Measurements from ENCODE around the gene VEZT.
"Not testable (repeated sequence)": the region's sequence is repeated elsewhere in the genome, so short reads cannot be mapped to it uniquely, and the experiment has no call there.

Gene VEZT

DNA sequence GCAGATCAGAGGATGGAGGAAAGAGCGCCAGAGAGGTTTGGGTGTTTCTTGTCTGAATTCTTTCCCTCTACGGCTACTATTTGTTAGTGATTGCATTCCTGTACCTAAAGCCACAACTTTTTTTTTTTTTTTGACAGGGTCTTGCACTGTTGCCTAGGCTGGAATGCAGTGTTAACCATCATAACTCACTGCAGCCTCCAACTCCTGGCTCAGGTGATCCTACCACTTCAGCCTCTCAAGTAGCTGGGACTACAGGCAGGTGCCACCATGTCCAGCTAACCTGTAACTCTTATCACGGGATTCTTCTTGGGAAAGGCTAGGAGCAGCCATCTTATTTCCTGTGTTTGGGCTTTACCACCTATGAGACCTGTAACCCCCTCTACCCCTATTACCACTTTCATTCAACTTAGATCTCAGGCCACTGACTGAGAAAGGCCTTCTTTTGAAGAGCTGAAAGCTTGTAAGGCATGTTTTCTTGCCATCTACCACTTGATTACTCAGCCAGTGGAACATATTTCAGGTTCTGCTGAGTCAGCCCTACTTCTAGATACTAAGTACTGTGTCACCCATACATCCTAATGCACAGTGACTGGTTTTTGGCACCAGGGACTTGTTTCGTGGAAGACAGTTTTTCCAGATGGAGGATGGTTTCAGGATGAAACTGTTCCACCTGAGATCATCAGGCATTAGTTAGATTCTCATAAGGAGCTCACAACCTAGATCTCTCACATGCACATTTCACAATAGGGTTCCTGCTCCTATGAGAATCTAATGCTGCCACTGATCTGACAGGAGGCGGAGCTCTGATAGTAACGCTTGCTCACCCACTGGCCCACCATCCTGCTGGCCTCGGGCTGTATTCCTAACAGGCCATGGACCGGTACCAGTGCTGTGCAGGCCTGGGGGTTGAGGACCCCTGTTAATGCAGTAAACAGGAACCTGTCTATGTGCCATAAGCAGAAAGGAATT is 6.9 kb downstream of the VEZT start:
- no peak for DNase-seq (ENCODE audit: low spot score)

- DNase-seq (ENCODE audit: low spot score) = no peak
Observed at GRCh38 chr12:95225645-95226212, 8.1 kb downstream of the VEZT start.

DNA sequence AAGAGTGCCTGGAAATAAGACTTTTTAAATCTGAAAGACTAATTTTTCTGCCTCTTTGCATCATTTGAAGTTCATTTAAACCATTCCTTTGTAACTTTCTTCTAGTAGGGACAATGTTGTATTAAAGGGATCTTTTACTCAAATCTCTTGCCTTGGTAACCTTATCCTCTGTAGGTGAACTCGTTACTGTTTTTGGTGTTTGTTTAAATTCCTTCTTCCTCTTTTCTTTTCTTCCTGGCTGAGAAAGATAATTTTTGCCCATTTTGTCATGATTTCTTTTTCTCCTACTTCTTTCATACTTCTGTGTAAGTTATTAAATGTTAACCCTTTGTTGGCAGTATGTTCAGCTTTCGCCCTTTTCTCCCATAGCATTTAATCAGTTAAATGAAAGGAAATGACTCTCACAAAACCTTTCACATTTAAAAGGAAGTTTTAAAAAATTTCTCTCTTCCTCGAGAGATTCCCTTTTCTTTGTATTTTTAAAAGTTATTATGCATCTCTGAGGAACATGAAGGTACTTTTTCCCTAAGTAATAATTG is 10.3 kb downstream of the VEZT start:
- no peak for DNase-seq (ENCODE audit: low spot score)

DNA sequence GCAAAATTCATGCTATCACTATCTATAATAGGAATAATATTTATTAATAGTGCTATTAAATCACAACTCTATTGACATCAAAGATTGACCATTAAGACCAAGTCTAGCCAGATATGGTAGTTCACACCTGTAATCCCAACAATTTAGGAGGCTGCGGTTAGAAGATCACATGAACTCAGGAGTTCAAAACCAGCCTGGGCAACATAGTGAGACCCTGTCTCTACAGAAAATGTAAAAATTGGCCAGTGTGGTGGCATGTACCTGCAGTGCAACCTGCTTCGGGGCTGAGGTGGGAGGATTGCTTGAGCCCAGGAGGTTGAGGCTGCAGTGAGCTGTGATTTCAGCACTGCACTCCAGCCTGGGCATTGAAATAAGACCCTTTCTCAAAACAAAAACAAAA is 11.0 kb downstream of the VEZT start:
- DNase-seq (ENCODE audit: low spot score) = no peak

- no peak for DNase-seq (ENCODE audit: low spot score)
Observed at GRCh38 chr12:95229636-95230035, 12.0 kb downstream of the VEZT start.

GRCh38 chr12:95230313-95230712 is 12.7 kb downstream of the VEZT start:
- no peak for DNase-seq (ENCODE audit: low spot score)

DNA sequence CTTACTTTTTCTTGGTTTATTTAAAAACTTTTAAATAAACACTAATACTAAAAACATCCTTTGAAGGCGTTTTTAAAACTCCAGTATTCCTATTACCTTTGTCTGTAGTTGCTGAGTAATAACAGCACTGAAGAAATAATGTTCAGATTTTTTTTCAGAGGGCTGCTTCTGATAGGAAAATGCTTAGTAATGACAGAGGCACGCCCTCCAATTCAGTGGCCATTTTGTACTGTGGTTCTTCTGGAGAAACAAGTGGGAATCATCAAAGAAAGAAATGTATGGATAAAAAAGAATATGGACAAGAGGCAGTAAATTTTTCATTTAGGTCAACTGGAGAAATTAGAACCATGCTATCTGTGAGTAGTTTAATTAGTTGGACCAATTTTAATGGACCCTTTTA is 13.6 kb downstream of the VEZT start:
- DNase-seq (ENCODE audit: low spot score) = no peak

DNA sequence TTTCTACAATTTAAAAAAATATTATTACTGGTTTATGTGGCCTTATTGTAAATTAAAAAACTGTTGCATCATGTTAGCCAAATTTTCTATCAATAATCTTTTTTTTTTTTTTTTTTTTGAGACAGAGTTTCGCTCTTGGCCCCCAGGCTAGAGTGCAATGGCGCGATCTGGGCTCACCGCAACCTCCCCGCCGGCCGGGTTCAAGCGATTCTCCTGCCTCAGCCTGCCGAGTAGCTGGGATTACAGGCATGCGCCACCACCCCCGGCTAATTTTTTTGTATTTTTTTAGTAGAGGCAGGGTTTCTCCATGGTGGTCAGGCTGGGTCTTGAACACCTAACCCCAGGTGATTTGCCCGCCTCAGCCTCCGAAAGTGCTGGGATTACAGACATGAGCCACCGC is 16.6 kb downstream of the VEZT start:
- DNase-seq (ENCODE audit: low spot score) = not testable (repeated sequence)

- not testable (repeated sequence) for DNase-seq (ENCODE audit: low spot score)
Observed at GRCh38 chr12:95235621-95236020, 18.0 kb downstream of the VEZT start.

DNA sequence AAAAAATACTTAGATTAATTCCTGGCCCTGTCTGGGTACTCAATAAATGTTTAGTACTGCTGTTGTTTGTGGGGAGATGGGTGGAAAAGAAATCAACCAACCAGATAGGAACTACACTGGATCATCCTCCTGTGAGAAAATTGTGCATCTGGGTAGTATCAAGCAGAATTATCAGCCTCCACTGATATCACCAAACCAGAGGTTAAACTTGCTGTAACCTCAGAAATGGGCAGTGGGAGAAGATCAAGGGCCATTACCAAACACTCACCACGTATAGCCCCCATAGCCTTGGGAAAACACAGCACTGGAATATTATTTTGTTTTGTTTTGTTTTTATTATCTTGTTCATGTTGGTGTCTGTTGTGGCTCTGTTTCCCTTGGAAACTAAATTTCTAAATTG is 19.7 kb downstream of the VEZT start:
- no peak for DNase-seq (ENCODE audit: low spot score)

DNA sequence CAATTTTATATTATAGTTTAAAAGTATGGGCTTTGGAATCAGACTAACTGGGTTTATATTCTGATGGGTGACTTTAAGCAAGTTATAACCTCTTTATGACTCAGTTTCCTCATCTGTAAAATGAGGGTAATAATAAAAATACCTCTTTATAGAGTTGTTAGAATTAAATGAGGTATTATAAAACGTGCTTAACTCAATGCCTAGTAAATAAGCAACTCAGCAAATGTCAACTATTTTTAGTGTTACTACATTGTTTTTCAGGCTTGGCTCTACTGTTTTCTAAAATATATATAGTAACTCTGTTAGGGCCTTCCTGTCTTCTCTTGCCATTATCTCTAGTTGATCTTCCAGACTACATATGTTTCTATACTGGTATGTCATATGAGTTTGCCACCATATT is 20.5 kb downstream of the VEZT start:
- no peak for DNase-seq (ENCODE audit: low spot score)

GRCh38 chr12:95239216-95239615 is 21.6 kb downstream of the VEZT start:
- DNase-seq (ENCODE audit: low spot score) = no peak

- DNase-seq (ENCODE audit: low spot score) = not testable (repeated sequence)
Observed at GRCh38 chr12:95239835-95240234, 22.2 kb downstream of the VEZT start.

- no peak for DNase-seq (ENCODE audit: low spot score)
Observed at GRCh38 chr12:95240556-95240955, 22.9 kb downstream of the VEZT start.

- not testable (repeated sequence) for DNase-seq (ENCODE audit: low spot score)
Observed at GRCh38 chr12:95241138-95241537, 23.5 kb downstream of the VEZT start.

DNA sequence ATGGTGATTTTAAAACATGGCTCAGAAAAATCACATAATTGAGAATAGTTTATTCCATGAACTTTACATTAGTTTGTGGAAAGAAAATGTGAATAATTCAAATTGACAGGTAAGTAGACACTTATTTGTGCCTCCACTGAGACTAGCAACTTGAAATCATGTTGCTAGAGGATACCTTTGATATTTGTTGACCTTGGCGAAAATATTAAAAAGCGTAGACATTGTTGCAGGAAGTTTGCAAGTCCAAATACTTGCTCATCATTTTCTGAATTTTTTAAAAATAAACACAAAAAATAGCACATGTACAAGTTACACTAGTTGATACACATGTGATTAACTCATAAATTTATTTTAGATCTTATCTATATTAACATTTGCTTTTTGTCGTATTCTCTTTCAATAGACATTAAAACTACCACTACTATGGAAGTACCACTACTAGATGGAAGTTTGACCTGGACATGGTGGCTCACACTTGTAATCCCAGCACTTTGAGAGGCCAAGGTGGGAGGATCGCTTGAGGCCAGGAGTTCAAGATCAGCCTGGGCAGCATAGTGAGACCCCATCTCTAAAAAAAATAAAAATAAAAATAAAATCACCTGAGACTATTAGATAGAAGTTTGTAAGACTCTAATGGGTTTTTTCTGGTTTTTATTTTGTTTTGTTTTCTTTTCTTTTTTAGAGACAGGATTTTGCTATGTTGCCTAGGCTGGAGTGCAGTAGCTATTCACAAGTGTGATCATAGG is 24.3 kb downstream of the VEZT start:
- DNase-seq (ENCODE audit: low spot score) = no peak

DNA sequence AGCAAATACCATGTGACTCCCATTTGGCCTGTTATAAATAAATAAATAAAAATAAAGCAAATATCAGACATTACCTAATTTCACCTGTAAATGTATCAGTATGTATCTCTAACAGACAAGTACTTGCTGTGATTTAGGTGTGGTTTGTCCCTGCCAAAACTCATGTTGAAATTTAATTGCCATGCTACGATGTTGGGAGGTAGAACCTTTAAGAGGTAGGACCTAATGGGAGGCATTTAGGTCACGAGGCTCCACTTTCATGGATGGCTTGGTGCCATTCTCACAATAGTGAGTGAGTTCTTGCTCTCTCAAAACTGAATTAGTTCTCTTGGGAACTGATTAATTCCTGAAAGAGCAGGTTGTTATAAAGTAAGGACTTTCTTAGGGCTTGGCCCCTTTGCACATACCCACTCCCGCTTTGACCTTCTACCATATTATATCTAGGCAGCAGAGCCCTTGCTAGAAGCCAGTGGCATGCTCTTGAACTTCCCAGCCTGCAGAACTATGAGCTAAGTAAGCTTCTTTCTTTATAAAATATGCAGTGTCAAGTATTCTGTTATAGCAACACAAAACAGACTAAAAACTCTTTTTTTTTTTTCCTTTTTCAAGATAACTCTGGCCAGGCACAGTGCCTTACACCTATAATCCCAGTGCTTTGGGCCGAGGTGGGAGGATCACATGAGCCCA is 26.0 kb downstream of the VEZT start:
- no peak for DNase-seq (ENCODE audit: low spot score)

- no peak for DNase-seq (ENCODE audit: low spot score)
Observed at GRCh38 chr12:95244350-95244749, 26.7 kb downstream of the VEZT start.

DNA sequence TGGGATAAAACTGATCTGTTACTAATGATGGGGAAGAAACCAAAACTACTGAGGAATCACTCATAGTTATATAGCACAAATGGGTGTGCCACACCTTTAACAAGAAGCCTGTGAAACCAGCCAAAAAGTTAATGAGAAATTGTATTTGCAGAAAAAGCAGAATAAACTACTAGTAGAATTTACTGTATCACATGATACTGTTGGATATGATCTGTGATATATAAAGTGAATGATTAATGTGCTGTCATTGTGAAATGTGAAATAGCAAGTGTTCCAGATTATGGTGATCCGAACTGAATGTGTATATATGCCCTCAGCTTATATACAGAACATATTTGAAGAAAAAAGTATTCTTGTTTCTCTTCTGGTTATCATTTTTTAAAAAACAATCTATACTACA is 30.5 kb downstream of the VEZT start:
- no peak for DNase-seq (ENCODE audit: low spot score)

- DNase-seq (ENCODE audit: low spot score) = no peak
Observed at GRCh38 chr12:95248604-95249360, 31.2 kb downstream of the VEZT start.

- no peak for DNase-seq (ENCODE audit: low spot score)
Observed at GRCh38 chr12:95253386-95253785, 35.8 kb downstream of the VEZT start.
